Endodermal cell (in vitro differentiated cells): ENCODE data around the gene DNAJB2. TPM values are rescaled to one million over a fixed set of nuclear protein-coding genes. Genes with fewer than 3 reads are reported as not detected.

Source experiments
- DNase-seq: peaks from one replicate; pipeline ENCODE4 v3.0.0-alpha.2; 2017
- H3K27ac ChIP-seq: 2 replicates; pipeline ENCODE4 v1.5.1; 2013; ENCODE audit warnings: mild to moderate bottlenecking, low read depth, low read length, moderate library complexity
- H3K27me3 ChIP-seq: 2 replicates; pipeline ENCODE4 v1.6.1; 2013; ENCODE audit warnings: mild to moderate bottlenecking, low read length, moderate library complexity; ENCODE audit not compliant: insufficient read depth, control insufficient read depth, poor library complexity, severe bottlenecking
- H3K36me3 ChIP-seq: 2 replicates; pipeline ENCODE4 v1.7.0; 2013; ENCODE audit warnings: mild to moderate bottlenecking, low read length, moderate library complexity; ENCODE audit not compliant: control insufficient read depth, insufficient read depth
- H3K4me1 ChIP-seq: one replicate; pipeline ENCODE4 v1.7.0; 2013; ENCODE audit warnings: low read length; ENCODE audit not compliant: control insufficient read depth, insufficient read depth
- H3K4me3 ChIP-seq: 2 replicates; pipeline ENCODE4 v1.5.1; 2013; ENCODE audit warnings: mild to moderate bottlenecking, low read length, moderate library complexity
- H3K9ac ChIP-seq: 2 replicates; pipeline ENCODE4 v1.6.1; 2013; ENCODE audit warnings: mild to moderate bottlenecking, low read length, moderate library complexity; ENCODE audit not compliant: poor library complexity, severe bottlenecking; ENCODE audit errors: extremely low read depth
- H3K9me3 ChIP-seq: 2 replicates; pipeline ENCODE4 v1.6.1; 2013; ENCODE audit warnings: mild to moderate bottlenecking, low read length, moderate library complexity; ENCODE audit not compliant: control insufficient read depth
- H3K27ac Mint-ChIP-seq: 2 replicates; pipeline ENCODE4 v1.8.0; 2020; ENCODE audit warnings: mixed read lengths
- H3K27me3 Mint-ChIP-seq: 2 replicates; pipeline ENCODE4 v1.8.0; 2021; ENCODE audit warnings: mild to moderate bottlenecking, mixed read lengths; ENCODE audit not compliant: insufficient read depth
- H3K36me3 Mint-ChIP-seq: 2 replicates; pipeline ENCODE4 v1.8.0; 2020; ENCODE audit warnings: low read depth, mixed read lengths
- H3K4me1 Mint-ChIP-seq: 2 replicates; pipeline ENCODE4 v1.8.0; 2020; ENCODE audit warnings: mixed read lengths
- H3K4me3 Mint-ChIP-seq: 2 replicates; pipeline ENCODE4 v1.8.0; 2020; ENCODE audit warnings: mild to moderate bottlenecking, moderate library complexity, mixed read lengths
- H3K9me3 Mint-ChIP-seq: 2 replicates; pipeline ENCODE4 v1.8.0; 2020; ENCODE audit warnings: mild to moderate bottlenecking, mixed read lengths
- WGBS, 2 experiments: methylation state at CpG; one replicate each; pipeline versions ENCODE4 v1.1.5 to v1.1.7; 2013; ENCODE audit warnings: missing lambda C conversion rate in 2 of 2, mixed read lengths in 1 of 2; ENCODE audit not compliant: insufficient coverage in 1 of 2, insufficient read length in 1 of 2; 5-methylcytosine and 5-hydroxymethylcytosine counted together
- total RNA-seq, 2 donors: library from RNA; stranded (reverse); fragmentation: NEBNext Ultra II Directional in 1 of 2; extraction: Animal tissue kit (Norgen Biotek cat#: 25700) in 1 of 2; gene quantifications; 2 replicates in 1 of 2; 3 replicates in 1 of 2; pipeline ENCODE4 v1.2.1, GENCODE V29; 2021
- TF ChIP-seq, protein P1 (sequence below): fragments of 200-600 bp; sonication (generic); conservative IDR thresholded peaks from 2 replicates; pipeline ENCODE4 v1.5.0; 2021; ENCODE audit warnings: antibody characterized with exemption, mild to moderate bottlenecking

The DNAJB2 gene
- total RNA-seq, 2 donors from 2014 or later, result 61.9 to 80.9 TPM

GRCh38 chr2:219287580-219288265 is 8.6 kb downstream of the DNAJB2 start:
- Mint-ChIP-seq H3K27ac (no peak overlapping the region), H3K27me3 (peaks cover 16% of the 10 kb centered on the region), H3K4me3 (no peak overlapping the region), H3K4me1 (peaks cover 3% of the 10 kb centered on the region), H3K36me3 (peaks cover 12% of the 10 kb centered on the region), H3K9me3 (no peaks in the 10 kb centered on the region)
- no peak overlapping the region for H3K27ac ChIP-seq
- H3K4me1 ChIP-seq, result no peaks in the 10 kb centered on the region
- TF ChIP-seq, protein P1, sequence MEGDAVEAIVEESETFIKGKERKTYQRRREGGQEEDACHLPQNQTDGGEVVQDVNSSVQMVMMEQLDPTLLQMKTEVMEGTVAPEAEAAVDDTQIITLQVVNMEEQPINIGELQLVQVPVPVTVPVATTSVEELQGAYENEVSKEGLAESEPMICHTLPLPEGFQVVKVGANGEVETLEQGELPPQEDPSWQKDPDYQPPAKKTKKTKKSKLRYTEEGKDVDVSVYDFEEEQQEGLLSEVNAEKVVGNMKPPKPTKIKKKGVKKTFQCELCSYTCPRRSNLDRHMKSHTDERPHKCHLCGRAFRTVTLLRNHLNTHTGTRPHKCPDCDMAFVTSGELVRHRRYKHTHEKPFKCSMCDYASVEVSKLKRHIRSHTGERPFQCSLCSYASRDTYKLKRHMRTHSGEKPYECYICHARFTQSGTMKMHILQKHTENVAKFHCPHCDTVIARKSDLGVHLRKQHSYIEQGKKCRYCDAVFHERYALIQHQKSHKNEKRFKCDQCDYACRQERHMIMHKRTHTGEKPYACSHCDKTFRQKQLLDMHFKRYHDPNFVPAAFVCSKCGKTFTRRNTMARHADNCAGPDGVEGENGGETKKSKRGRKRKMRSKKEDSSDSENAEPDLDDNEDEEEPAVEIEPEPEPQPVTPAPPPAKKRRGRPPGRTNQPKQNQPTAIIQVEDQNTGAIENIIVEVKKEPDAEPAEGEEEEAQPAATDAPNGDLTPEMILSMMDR, result no peak
- peaks cover 19% of the 10 kb centered on the region for H3K36me3 ChIP-seq
- H3K27me3 ChIP-seq, result no peaks in the 10 kb centered on the region
- H3K9ac ChIP-seq, result no peak overlapping the region
- no peaks in the 10 kb centered on the region for H3K9me3 ChIP-seq
- 91 to 95% methylated on average over 10 of the region's 10 CpGs for WGBS, 2 experiments
- H3K4me3 ChIP-seq, result no peak overlapping the region
- no peak for DNase-seq

DNA sequence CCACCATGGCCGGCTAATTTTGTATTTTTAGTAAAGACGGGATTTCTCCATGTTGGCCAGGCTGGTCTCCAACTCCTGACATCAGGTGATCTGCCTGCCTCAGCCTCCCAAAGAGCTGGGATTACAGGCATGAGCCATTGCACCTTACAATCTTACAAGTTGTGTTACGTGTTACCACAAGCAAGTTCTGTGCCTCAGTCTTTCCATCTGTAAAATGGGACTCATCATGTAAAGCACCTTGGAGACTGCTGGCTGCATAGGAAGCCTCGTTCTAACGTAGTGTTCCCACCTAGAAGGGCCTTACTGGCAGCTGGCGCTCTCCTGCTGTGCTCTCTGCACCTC is 10.0 kb downstream of the DNAJB2 start:
- DNase-seq, result no peak
- Mint-ChIP-seq H3K9me3 (no peaks in the 10 kb centered on the region), H3K4me1 (peaks cover 3% of the 10 kb centered on the region), H3K36me3 (peaks cover 2% of the 10 kb centered on the region), H3K4me3 (no peak overlapping the region), H3K27me3 (peaks cover 18% of the 10 kb centered on the region), H3K27ac (no peak overlapping the region)
- TF ChIP-seq, protein P1, result no peak
- H3K9me3 ChIP-seq, result no peaks in the 10 kb centered on the region
- no peak overlapping the region for H3K9ac ChIP-seq
- H3K4me1 ChIP-seq, result no peaks in the 10 kb centered on the region
- H3K27ac ChIP-seq, result no peak overlapping the region
- peaks cover 6% of the 10 kb centered on the region for H3K36me3 ChIP-seq
- no peak overlapping the region for H3K4me3 ChIP-seq
- no peaks in the 10 kb centered on the region for H3K27me3 ChIP-seq
- WGBS, 2 experiments, result 86 to 97% methylated on average over 6 of the region's 6 CpGs

DNA sequence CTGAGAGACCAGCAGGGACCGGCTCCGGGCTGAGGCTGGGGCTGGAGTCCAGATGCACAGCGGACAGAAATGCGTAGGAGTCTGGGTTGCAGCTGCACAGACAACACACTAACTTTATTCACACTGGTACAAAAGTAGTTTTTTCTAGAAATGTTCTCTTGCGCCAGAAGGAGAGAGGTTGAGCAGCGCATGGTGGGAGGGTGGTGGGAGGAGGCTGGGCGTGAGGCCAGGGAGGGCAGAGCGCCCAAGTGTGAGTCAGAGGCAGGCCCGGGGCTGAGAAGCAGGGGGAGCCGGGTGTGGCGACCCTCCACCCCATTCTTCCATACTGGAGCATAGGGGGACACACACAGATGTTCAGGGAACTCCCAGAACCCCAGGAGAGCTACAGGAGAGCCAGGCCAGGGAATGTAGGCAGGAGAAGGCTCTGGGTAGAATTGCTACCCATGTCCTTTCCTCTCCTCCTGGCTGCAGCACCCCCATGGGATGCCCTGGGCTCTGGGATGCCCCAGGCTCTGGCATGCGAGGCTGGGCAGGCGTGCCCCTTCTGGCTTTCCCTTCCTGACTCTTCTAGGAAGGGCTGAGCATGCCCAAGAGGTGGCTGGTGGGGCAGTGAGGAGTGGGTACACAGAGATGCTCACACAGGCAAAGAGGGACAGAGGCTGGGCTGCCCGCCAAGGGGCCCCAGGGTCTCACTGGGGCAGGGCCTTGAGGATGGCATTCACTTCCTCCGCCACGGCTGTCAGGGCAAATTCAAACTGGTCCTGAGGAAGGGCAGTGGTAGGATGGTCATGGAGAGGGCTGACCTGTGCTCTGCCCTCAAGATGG is 10.6 kb downstream of the DNAJB2 start:
- Histone ChIP-seq H3K36me3 (peaks cover under 1% of the 10 kb centered on the region), H3K4me3 (no peak overlapping the region), H3K4me1 (no peaks in the 10 kb centered on the region), H3K9ac (no peak overlapping the region), H3K9me3 (no peaks in the 10 kb centered on the region), H3K27me3 (no peaks in the 10 kb centered on the region), H3K27ac (no peak overlapping the region)
- H3K4me1 Mint-ChIP-seq, result peaks cover 3% of the 10 kb centered on the region
- TF ChIP-seq, protein P1, result no peak
- H3K36me3 Mint-ChIP-seq, result peaks cover 2% of the 10 kb centered on the region
- no peak for DNase-seq
- peaks cover 18% of the 10 kb centered on the region for H3K27me3 Mint-ChIP-seq
- WGBS, 2 experiments, result 88 to 94% methylated on average over 10 to 16 of the region's 16 CpGs
- no peaks in the 10 kb centered on the region for H3K9me3 Mint-ChIP-seq
- no peak overlapping the region for H3K4me3 Mint-ChIP-seq
- H3K27ac Mint-ChIP-seq, result no peak overlapping the region
